Activated naive CD4-positive, alpha-beta T cell treated with anti-CD3 and anti-CD28 coated beads, Interleukin-2, amount 10 ng/mL, durations not matched to agents 5 hours and 36 hours (primary cell): ENCODE measurements around the gene GPBP1. TPM values are rescaled to one million over a fixed set of nuclear protein-coding genes. Genes with fewer than 3 reads are reported as not detected.

Experiments
- total RNA-seq, 2 experiments: library from RNA; stranded (reverse); gene quantifications; one replicate each; pipeline ENCODE4 v1.2.3, GENCODE V29; 2021

The GPBP1 gene
- total RNA-seq, result 10 to 100 TPM; 92.0 to 94.4 TPM

GRCh38 chr5:57173319-57174127 is at the start of gene GPBP1:
GPBP1 (plus strand) TSS chr5:57174059; CDS start chr5:57214131, 40,072 bp downstream.

Other genes with a start within 250 kb of the GPBP1 start
- gene MIER3, start 221.9 kb upstream of the GPBP1 start, total RNA-seq, result 10 to 100 TPM; 19.3 to 21.2 TPM